PC-9 (cell line): Measurements from ENCODE around the gene HMG20A.

Experiments
- EZH2 ChIP-seq: fragments of 200-600 bp; sonication (generic); IDR thresholded peaks from 2 replicates; pipeline ENCODE4 v1.8.0; 2017; ENCODE audit warnings: antibody characterized with exemption, low read depth
- TF ChIP-seq, protein P1 (sequence below): fragments of 200-600 bp; sonication (generic); conservative IDR thresholded peaks from 2 replicates; pipeline ENCODE4 v1.6.1; 2017; ENCODE audit warnings: mixed run types, antibody characterized with exemption, mild to moderate bottlenecking, moderate library complexity

DNA sequence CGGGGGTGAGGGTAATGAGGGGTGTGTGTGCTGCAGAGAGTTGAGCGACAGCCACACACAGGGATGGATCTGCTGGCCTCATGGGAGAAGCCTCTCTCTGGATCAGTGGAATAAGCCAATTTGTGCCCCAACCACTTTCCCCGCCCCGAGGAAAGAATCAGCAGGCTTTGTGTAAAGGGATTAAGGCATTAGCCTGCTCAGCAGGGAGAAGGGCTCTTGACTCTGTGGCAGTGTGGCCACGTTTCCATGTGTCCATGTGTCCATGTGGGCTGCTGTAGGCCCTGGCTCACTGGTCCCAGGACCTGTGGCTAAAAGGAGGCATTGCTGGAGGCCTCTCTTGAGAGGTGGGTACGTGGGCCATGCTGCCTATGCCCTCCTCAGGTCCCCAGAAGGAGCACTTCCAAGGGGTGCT lies 104.7 kb downstream of the HMG20A start:
- TF ChIP-seq, protein P1, sequence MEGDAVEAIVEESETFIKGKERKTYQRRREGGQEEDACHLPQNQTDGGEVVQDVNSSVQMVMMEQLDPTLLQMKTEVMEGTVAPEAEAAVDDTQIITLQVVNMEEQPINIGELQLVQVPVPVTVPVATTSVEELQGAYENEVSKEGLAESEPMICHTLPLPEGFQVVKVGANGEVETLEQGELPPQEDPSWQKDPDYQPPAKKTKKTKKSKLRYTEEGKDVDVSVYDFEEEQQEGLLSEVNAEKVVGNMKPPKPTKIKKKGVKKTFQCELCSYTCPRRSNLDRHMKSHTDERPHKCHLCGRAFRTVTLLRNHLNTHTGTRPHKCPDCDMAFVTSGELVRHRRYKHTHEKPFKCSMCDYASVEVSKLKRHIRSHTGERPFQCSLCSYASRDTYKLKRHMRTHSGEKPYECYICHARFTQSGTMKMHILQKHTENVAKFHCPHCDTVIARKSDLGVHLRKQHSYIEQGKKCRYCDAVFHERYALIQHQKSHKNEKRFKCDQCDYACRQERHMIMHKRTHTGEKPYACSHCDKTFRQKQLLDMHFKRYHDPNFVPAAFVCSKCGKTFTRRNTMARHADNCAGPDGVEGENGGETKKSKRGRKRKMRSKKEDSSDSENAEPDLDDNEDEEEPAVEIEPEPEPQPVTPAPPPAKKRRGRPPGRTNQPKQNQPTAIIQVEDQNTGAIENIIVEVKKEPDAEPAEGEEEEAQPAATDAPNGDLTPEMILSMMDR, result no peak
- TF ChIP-seq EZH2, result no peak
